Activated T-cell treated with anti-CD3 and anti-CD28 coated beads, Interleukin-2, amount 50 U/mL, for 1 hour (primary cell): ENCODE results near the gene OLIG2.

Experiments
- DNase-seq: peaks from one replicate; pipeline ENCODE4 v3.0.0-alpha.2; 2020

OLIG2 gene

DNA sequence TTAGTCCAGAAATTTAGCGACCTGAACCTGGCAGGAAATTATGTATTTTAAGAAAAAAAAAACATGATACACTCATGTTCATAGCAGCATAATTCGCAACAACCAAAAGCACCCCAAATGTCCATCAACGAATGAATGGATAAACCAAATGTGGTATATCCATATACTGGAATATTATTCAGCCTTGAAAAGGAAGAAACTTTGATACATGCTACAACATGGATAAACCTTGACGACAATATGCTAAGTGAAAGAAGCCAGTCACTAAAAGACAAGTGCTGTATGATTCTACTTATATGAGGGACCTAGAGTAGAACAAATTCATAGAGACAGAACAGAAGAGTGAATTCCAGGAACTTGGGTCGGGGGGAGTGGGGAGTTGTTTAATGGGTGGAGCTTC lies 43.5 kb downstream of the OLIG2 start:
- DNase-seq = no peak

DNA sequence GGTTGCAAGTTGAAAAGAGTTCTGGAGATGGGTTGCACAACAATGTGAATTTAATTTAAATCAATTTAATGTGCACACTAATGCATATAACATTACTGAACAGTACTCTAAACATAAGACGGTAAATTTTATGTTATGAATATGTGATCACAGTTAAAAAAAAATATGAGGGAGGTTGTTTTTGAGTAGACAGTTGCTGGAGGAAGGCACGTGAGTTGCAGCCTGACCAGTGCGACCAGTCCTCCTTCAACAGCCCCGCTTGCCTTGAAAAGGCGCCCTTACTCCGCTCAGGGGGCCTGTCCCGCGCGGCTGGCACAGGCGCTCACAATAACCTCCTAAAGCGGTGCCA lies 43.9 kb downstream of the OLIG2 start:
- DNase-seq = no peak

DNA sequence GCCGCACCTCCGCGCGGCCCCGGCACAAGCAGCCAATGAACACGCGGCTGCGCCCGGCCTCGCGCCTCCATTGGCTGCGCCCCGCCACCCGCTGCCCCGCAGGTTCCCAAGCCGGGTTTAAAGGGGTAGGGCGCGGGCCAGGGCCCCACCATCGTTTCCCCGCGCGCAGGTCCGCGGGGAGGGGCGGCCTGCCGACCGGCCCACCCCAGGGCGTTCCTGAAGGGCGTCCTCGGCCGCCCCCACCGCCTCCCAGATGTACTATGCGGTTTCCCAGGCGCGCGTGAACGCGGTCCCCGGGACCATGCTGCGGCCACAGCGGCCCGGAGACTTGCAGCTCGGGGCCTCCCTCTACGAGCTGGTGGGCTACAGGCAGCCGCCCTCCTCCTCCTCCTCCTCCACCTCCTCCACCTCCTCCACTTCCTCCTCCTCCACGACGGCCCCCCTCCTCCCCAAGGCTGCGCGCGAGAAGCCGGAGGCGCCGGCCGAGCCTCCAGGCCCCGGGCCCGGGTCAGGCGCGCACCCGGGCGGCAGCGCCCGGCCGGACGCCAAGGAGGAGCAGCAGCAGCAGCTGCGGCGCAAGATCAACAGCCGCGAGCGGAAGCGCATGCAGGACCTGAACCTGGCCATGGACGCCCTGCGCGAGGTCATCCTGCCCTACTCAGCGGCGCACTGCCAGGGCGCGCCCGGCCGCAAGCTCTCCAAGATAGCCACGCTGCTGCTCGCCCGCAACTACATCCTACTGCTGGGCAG lies 44.4 kb downstream of the OLIG2 start, which contains the start of gene OLIG1:
Gene OLIG1, plus strand, starts transcription at position 148 of the 750 bp plus-strand sequence. Its CDS starts 106 bp downstream, at position 254.
- peak; percentile 40 for DNase-seq

DNA sequence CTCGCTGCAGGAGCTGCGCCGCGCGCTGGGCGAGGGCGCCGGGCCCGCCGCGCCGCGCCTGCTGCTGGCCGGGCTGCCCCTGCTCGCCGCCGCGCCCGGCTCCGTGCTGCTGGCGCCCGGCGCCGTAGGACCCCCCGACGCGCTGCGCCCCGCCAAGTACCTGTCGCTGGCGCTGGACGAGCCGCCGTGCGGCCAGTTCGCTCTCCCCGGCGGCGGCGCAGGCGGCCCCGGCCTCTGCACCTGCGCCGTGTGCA lies 44.9 kb downstream of the OLIG2 start:
- DNase-seq = no peak

DNA sequence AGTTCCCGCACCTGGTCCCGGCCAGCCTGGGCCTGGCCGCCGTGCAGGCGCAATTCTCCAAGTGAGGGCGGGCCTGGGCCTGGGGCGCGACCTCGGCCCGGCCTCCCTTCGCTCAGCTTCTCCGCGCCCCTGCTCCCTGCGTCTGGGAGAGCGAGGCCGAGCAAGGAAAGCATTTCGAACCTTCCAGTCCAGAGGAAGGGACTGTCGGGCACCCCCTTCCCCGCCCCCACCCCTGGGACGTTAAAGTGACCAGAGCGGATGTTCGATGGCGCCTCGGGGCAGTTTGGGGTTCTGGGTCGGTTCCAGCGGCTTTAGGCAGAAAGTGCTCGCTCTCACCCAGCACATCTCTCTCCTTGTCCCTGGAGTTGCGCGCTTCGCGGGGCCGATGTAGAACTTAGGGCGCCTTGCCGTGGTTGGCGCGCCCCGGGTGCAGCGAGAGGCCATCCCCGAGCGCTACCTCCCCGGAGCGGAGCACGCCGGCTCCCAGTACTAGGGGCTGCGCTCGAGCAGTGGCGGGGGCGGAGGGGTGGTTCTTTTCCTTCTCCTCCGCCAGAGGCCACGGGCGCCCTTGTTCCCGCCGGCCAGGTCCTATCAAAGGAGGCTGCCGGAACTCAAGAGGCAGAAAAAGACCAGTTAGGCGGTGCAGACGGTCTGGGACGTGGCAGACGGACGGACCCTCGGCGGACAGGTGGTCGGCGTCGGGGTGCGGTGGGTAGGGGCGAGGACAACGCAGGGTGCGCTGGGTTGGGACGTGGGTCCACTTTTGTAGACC lies 45.4 kb downstream of the OLIG2 start:
- peak; percentile 29 for DNase-seq

DNA sequence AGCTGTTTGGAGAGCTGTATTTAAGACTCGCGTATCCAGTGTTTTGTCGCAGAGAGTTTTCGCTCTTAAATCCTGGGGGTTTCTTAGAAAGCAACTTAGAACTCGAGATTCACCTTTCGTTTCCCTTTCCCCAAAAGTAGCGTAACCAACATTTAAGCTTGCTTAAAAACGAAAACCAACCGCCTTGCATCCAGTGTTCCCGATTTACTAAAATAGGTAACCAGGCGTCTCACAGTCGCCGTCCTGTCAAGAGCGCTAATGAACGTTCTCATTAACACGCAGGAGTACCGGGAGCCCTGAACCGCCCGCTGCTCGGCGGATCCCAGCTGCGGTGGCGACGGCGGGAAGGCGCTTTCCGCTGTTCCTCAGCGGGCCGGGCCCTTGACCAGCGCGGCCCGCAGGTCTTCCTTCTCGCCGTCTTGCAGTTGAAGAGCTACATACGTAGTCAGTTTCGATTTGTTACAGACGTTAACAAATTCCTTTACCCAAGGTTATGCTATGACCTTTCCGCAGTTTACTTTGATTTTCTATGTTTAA lies 46.1 kb downstream of the OLIG2 start:
- no peak for DNase-seq

DNA sequence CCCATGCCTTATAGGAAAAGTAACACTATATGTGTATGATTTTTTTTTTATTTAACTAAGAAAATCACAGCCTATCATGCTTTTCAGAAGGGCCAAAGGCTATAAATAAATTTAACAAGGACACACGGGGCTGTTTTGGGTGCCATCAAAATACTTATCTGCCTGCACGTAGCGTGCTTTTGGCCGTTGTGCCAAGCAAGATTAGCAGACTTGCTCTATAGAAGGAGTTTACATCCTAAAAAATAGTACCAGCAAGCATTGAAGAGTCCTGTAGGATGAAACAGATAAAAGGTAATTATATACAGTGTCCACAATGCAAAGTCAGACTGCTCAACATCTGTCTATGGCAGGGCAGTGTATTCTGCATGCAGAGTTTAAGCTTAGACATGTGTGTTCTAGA lies 47.9 kb downstream of the OLIG2 start:
- DNase-seq = no peak

DNA sequence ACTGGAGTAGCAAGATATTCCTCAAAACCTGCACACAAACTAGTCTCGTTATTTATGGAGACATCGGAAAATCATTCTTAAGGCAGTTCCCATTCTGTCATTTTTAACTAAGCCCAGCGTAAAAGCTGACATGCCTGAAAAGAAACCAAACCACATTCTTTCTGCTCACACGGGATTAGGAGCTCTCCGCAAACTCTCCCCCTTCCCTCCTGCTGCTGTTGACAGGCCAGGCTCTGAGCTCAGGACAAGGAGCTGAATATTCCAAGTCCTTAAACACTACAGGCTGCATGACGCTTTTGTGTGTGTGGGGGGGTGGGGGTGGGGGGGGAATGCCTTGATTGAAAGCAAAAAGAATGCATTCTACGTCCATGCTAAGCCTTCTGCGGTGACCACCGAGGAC lies 49.4 kb downstream of the OLIG2 start:
- DNase-seq = no peak

DNA sequence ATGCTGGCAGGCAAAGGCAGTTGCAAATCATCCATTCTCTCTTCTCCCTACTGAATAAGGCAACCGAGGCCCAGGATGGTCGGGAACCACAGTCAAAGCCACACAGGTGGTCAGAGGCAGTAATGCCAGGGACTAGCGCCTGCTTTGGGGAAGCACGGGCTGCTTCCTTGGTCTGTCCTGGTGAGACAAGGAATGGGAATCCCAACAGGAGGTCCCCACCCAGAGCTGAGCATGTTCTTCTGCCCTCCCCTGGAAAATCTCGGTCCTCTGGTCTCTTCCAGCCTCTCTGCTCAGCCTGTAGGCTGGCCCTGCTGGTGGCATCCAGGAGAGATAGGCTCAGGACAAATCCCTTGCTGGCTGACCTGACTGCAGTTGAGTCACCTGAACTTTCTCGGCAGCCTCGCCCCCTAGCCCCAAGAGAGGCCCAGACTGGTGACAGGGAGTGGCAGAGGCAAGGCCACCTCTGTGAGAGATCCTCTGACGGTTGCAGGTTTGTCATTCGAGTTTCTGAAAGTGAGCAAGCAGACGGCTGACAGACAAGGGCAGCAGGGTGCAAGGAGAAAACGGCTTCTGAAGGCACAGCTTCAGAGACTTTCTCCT lies 50.0 kb downstream of the OLIG2 start:
- no peak for DNase-seq

DNA sequence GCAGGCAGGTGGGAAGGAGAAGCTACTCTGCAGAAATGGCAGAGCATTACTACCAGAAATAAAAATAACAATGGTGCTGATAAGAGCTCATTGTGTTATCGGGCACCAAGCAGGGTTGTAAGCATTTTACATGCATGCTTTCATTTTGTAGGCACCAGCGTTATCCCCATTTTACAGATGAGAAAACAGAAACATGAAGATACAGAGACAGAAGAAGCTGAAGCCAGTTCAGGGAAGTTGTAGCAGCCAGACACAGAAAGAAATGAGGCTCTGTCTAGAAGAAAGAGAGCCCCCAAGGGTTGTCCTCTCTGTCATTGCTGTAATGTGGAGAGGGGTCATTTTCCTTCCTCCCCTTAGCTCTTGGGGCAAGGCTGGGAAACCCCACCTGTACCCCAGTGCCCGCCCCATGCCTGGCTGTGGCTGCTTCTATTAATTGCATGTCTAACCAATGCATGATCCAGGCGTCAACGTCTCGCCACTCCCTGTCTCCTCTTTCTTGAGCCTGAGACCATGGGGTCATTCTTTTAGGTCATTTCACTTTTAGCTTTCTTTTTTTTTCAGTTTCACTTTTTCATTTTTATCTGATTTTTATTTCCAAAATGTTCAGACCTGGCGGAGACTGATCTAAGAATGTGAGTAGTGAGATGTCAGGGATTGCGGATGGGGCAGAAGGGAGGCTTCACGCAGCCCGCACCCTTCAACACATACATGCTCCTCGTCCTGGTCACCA lies 51.0 kb downstream of the OLIG2 start:
- no peak for DNase-seq
